NCI-H748 (cell line): ENCODE measurements around the gene ETS1.
"Not testable (repeated sequence)": the region's sequence is repeated elsewhere in the genome, so short reads cannot be mapped to it uniquely, and the experiment has no call there.

ENCODE experiments used
- DNase-seq: peaks from one replicate; lab custom pipeline; 2025; ENCODE audit not compliant: unreplicated experiment; lab: John Stamatoyannopoulos, UW

ETS1 gene

DNA sequence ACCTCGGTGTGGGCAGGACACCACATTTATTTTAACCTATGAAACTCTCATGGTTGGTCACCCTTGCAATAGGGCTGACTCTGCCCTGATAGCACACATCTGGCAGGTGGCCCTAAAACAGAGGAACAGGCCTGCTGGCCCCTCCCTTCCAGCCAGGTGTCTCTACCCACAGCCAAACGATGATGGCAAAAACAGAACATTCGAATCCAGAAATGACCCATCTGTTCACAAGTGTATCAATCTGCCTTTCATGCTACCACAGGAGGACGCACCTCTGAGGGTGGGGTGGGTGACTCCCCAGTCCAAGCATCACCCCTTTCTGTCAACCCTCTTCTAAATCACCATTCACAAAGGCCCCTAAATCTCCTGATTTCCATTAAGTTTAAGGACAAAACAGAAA is 118.1 kb downstream of the ETS1 start:
- DNase-seq = no peak

DNA sequence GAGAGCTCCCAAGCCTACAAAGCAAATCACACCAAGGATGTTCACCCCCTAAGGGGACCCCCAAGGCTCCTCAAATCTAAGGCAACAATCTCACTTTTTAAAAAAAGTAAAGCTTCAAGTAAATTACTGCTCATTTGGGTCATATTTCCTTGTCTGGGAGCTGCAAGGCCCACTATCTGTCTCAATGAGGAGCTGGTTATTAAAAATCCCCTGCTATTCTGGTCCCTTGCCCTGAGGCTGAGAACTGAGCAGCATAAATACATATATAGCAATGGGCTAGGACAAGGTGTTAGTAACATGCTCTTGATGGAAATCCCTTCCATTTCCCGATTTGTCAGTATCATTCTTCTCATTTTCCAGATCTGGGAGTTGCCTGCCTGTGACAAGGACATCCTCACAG is 119.2 kb downstream of the ETS1 start:
- no peak for DNase-seq

DNA sequence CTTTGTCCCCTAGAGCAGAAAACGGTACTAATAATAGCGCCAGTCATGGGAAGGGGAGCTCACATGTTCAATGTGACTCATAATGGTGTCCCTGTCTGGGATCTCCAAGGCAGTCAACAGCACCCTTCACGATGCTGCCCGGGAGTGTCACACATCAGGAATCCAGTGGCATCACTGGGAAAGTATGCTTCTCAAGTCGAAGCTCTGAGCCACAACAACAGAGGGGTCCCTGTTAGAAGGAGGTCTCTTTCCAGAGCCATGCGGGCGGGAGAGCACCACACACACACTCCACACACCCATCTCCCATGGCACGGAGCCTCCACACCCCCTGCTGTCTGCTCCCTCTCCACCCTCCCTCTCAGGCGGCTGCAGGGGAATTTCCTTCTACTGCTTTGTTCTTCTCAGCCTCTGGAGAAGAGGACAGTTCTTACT is 119.7 kb downstream of the ETS1 start:
- no peak for DNase-seq

DNA sequence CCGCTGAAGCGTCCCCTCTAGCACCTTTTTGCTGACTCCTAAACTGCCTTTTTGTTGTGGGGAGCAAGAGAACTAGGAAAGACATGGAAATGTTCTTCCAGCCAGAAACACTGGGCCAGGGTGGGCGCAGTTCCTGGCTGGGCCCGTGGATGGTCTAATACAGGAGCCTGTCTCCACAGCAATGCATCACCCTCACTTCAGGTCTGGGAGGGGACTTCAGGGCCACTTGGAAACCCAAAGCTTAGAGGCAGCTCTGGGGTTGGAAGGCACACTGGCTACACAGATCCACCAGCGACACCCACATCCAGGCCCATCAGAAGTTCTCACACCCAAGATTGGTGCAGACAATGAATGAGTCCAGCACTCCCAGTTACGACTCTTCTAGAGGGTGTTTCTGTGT is 120.3 kb downstream of the ETS1 start:
- DNase-seq = no peak

DNA sequence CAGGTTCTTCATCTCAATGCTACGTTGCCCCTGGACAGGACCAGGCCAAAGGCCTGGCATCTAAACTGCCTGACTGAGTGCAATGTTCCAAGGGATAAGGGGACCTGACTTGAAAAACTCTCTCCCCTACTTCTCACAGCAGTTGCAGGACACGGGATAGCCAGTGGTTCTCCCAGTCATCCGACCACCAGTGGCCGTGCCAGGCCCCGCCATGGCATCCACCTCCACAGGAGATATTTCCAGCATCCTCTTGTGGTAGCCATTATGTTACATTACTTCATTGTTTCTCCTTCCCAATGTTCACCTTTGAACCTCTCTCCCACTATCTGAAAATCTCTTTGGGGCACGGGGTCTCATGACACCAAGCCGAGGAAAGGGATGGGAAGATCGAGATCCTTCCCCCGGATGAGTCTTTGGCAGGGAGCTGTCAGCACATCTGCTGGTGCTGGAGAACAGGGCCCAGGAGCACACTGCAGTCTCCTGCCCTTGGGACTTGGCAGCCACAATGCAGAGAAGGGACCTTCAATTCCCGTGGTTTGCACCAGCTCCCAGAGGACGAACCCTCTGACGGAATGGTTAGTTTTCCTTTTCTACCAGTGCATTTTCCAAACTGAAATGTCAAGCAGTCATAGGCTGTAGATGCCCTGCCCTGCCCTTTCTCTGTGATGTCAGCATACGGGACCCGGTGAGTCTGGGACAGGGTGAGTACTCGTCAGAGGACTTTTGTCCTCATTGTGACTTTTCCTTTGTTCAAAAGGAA is 121.2 kb downstream of the ETS1 start:
- no peak for DNase-seq

DNA sequence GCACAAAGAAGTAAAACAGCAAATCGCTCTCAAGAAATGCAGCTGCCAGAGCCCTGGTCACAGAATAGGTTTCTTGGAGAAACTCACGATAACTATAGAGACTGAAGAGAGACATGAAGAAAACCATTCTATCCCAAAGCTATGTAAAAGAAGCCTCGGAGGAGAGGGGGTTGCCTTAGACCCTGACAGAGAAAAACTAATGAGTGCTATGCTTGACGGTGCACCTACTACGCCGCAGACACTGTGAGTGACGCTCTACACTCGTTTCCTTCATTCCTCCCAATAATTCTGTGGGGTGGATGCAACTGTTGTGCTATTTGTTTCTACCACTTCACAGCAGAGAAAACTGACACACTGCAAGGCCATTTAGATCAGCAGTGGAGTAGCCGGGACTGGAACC is 121.8 kb downstream of the ETS1 start:
- no peak for DNase-seq

DNA sequence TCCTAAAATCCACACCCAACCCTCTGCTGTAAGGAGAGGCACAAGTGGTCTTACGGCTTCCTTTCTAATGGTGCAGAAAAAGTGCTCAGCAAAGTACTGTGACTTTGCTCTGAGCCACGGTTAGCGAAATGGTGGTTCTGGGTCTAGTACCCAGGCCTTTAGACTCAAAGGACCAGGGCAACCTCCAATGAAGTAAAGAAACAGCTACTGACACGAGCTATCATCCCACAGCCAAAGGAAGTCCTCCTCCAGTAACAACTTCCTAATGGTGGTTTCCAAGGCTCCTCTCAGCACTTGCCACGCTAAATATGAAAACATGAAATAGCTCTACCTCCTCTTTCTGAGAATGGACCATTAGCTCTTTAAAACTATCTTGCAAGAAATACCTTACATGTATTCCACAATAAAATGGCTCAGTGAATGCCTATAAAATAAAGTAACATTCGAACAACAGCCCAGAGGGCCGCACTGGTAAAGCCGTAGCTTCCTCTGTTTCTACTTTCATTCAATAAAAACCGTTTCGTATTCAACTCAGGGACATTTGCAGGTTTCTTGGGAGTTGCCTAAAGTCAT is 122.4 kb downstream of the ETS1 start:
- DNase-seq = no peak

DNA sequence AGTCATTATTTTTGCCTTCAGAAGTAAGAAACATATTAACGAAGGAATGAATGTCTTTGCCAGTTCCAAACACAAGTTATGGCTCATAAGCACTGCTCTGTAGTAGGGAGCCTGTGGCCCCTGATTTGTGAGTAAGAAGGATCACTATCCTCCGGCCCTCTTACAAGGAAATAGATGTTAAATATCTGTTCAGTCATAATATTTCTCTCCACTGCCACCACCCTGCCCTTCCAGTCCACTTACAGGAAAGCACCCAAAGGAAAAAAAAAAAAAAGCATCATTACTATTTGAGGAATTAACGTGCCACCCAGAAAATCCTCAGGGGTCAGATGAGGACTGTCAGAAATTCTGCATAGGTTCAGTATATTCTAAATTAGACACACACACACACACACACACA is 123.4 kb downstream of the ETS1 start:
- DNase-seq = no peak

DNA sequence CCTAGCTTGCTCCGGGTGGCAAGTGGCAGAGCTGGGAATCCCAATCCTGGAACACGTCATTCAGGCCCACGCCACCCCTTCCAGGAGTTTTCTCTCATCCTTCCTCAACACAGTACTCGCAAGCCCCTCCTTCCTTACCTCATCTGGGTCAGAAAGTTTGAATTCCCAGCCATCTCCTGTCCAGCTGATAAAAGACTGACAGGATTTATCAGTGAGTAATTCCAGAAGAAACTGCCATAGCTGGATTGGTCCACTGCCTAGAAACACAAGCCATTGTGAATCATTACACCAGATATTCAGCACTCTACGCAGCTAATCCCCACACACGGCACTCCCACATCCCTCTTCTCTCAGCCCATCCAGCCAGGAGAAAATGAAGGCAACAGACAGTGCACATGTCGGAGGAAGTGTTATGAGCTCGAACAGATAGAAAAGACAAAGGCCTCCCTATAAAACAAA is 124.0 kb downstream of the ETS1 start:
- DNase-seq = no peak

DNA sequence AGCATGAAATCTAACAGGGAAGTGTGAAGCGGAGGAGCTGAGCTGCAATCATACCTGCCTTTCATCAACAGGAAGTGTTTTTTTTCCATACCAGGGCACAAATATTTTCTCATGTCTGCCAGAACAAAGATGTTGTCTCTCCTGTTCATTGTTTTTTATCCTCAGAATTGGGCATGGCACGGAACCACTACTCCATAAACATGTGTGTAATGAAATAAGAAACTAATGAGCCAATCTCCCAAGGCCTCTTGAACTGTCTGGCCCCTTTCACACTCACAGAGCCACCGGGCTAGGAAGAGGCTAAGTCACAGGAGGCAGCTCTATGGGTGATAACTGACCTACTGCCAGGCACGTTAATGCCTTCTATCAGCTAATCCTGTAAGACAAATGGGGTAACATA is 124.4 kb downstream of the ETS1 start:
- no peak for DNase-seq

DNA sequence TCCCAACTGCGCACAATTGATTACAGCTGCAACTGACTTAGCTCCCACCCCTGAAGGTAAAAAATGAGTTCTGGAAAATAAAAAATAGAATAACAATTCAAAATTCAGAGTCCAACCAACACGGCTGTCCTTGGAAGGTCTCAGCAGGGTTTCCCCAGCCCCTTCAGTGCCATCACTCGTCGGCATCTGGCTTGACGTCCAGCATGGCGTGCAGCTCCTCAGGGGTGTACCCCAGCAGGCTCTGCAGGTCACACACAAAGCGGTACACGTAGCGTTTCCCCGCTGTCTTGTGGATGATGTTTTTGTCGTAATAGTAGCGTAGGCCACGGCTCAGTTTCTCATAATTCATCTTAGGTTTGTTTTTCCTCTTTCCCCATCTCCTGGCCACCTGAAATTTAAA is 125.2 kb downstream of the ETS1 start:
- DNase-seq = no peak

DNA sequence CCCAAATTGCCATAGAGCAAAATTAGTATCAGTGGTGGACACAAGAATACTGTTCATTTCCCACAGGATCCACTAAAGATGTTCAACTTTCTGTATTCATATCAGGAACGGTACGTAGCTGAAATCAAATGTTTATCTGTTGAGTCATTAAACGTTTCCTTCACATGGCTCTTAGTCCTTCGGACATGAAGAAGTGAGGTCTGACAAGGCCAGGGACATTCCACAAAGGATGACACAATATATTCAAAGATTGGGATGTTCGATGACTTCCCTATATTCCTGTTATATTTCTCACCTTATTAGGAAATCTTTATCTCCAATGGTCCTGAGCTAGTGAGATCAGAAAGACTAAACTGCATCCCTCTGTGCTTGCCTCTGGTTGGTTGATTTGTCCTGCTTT is 129.0 kb downstream of the ETS1 start:
- DNase-seq = no peak

DNA sequence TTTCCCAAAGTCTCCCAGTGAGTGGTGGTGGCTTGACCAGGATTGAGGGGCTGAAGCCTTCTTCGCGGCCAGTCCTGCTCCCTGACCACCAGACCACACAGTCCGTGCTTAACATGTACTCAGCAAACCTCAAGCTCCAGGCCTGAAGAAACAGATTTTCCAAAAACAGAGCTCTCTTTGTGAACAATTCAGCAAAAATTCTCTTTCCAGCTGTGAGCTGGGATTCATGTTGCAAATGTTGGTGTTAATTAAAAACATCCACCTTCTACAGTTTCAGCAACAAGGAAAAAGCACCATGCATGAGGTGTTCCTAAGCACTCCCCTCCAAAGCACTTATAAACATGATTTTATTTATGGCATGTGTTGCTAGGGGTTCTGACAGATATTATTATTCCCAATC is 129.5 kb downstream of the ETS1 start:
- DNase-seq = no peak

DNA sequence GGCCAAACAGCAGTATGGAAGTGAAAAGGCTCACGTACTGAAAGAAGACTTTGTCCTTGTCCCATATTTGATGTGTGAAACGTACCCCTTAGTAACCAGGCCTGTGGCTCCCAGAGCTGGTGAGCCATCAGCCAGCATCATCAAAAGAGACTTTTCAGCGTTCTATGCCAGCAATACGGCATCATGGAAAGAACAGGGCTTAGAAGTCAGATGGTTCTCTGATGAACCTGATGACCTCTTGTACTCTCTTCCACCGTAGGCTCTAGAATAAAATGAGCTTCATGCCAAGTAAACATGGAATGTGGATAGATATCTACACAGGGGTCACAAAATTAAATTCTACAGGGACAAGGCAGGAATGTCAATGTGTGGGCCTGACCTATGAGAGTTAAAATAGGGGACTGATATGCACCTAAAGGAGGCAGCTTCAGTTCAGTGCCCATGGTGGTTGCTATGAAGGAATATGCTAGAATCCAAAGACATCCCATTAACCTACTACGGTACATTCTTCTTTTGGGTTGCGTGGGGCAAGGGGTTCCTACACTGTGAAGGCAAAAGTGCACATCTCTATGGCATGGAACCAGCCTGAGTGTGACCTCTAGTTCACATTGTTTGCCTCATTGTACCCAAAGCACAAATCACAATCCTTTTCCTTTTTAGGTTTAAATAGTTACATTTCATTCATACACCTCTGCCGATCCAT is 130.6 kb downstream of the ETS1 start:
- no peak for DNase-seq

DNA sequence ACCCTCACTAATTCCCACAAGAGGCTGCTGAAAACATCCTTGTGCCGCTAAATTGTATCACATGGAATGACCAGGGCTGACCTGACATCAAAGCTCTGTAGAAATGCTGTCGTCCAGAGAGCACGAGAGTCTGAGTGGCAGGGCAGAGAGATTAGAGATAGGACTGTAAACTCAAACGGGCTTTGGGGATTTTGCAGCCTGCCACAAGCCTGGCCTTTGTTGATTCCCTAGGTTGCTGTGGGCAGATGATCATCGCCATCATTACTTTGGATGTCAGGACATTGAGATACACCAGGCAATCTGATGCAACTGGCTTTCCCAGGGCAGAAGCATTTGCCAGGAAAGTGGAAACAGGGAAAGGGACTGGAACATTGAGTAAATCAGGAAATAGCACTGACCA is 131.6 kb downstream of the ETS1 start:
- no peak for DNase-seq

DNA sequence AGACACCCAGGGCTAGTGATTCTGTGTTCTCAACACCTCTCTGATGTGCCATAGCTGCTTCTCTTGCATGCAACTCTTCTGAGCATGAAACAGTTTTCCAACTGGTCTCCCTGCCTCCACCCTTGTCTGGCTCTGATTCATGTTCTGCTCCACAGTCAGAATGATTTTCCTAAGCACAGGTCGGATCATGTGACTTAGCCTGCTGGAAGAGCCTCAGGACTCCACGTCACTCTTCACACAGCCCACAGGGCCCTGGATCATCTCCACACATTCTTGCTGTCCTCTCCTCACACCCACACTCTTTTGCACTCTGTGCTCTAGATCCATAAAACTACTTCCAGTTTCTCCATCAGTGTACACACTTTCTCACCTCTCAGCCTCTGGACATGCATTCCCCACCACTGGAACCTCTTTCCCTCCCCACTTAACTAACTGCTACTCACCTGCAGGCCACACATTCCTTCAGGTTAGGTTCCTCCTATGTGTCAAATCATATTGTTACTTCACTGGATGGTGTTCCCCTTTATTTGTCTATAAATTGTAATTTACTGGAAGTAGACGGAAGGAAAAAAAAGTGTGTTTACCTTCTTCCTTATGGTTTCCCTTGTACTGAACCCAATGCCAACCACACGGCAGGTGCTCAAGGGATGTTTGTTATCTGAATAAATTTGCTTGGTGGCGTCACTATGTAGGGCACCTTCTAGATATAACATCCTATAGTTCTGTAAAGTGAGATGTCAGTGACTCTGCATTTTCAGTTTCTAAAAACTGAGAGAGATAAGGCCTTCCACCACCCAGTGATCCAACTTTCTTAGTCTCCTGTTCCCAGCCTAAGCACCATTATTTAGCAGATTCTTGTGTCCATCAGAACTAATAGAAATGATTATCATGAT is 133.7 kb downstream of the ETS1 start:
- DNase-seq = no peak

DNA sequence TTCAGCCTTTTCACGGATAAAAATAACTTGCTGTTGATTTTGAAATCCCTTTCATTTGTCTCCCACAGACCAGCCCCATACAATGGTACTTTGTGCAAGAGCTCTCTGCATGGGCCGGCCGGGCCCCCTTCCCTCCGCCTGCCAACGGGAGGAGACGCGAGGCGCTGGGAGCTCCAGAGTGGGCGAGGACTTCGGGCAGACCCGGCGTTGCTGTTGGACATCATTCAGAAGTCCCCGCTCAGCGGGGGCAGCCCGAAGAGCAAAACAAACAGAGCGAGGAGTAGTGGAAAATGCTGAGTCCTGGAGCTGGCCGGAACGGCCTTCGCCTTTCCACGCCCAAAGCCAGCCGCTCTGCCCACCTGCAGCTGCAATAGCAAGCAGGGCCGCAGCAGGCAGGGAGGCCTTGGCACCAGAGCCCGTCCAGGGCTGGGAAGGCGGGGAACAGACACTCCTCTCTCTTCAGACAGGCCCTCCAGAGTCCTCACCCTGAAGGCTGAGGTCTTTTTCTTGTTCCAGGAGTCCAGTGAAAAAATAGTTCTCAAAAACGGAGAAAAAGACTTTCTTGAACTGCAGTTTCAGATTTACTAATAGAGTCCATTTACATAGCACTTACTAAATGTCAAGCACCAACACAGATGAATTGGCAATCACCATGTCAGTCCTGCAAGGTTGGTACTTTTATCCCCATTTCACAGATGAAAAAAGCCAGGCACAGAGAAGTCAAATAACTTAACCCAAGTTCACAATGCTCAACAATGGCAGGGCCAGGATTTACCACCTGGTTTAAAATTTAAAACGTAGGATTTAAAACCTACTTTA is 135.5 kb downstream of the ETS1 start:
- DNase-seq = peak; percentile 93

DNA sequence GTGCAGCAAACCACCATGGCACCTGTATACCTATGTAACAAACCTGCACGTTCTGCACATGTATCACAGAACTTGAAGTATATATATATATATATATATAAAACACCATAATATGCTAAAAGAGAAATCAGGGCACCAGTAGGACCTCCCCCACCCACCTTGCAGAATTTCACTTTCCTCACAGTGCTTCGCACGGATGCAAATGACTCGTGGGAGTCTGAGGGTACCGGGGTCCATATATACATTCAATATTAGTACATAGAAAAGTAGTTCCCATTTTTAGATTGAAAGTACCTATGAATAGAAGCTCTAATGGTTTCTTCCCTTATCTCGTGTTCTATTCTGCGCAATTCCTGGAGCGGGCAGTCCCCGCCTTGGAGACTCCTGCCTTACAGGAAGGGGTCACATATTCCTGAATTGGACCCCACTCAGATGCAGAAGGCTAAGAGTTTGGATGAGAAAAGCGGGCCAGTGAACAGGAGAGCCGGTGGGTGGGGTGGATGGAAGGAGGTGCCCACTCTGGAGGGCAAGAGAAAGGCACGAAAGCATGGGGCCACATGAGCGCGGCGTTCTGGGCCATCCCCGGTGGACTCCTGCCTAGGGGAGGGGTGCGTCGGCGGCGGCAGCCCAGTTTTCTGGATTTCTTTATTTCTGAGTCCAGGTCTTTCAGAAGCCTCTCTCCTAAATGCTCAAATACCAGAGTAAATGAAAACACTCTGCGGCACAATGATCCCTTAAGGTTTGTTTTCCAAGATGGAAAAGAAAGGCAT is 136.3 kb downstream of the ETS1 start:
- no peak for DNase-seq

DNA sequence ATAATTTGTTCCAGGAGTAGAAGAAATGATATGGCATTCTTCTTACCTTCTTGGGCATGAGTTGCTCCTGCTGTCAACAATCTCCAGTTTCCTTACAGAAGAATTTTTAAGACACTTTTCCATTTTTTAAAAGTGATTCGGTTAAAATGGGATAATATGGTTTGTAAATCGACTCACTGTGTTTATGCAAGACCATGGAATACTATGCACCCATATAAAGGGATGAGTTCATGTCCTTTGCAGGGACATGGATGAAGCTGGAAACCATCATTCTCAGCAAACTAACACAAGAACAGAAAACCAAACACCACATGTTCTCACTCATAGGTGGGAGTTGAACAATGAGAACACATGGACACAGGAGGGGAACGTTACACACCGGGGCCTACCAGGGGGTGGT is 136.9 kb downstream of the ETS1 start:
- not testable (repeated sequence) for DNase-seq
